GM19463 (cell line): Measurements from ENCODE around the gene GGTLC2.
"Not testable (repeated sequence)": the region's sequence is repeated elsewhere in the genome, so short reads cannot be mapped to it uniquely, and the experiment has no call there.

Source experiments
- ATAC-seq: cut with Tn5 transposase; IDR thresholded peaks from one replicate; pipeline ENCODE4 v1.9.1; 2021; ENCODE audit warnings: mild to moderate bottlenecking, moderate library complexity; ENCODE audit not compliant: unreplicated experiment

GGTLC2 gene

GRCh38 chr22:22636260-22636659 is 8.2 kb upstream of the GGTLC2 start:
- not testable (repeated sequence) for ATAC-seq

GRCh38 chr22:22638313-22638712 is 6.1 kb upstream of the GGTLC2 start:
- not testable (repeated sequence) for ATAC-seq

GRCh38 chr22:22642255-22642654 is 2.2 kb upstream of the GGTLC2 start:
- ATAC-seq, result not testable (repeated sequence)

- not testable (repeated sequence) for ATAC-seq
These were observed 1.6 kb downstream of the GGTLC2 start for GRCh38 chr22:22645969-22646368.

GRCh38 chr22:22647952-22648351 is 3.5 kb downstream of the GGTLC2 start:
- ATAC-seq, result not testable (repeated sequence)

GRCh38 chr22:22648863-22649536 is 4.6 kb downstream of the GGTLC2 start:
- not testable (repeated sequence) for ATAC-seq

- ATAC-seq, result not testable (repeated sequence)
These were observed 5.3 kb downstream of the GGTLC2 start for GRCh38 chr22:22649761-22650160.

- not testable (repeated sequence) for ATAC-seq
These were observed 6.0 kb downstream of the GGTLC2 start for GRCh38 chr22:22650398-22650797.

- ATAC-seq, result not testable (repeated sequence)
These were observed 6.5 kb downstream of the GGTLC2 start for GRCh38 chr22:22650803-22651515.

GRCh38 chr22:22651593-22651992 is 7.2 kb downstream of the GGTLC2 start:
- not testable (repeated sequence) for ATAC-seq

- ATAC-seq, result not testable (repeated sequence)
These were observed 7.7 kb downstream of the GGTLC2 start for GRCh38 chr22:22652102-22652501.

- ATAC-seq, result not testable (repeated sequence)
These were observed 8.2 kb downstream of the GGTLC2 start for GRCh38 chr22:22652573-22652972.

- ATAC-seq, result not testable (repeated sequence)
These were observed 9.4 kb downstream of the GGTLC2 start for GRCh38 chr22:22653677-22654381.

GRCh38 chr22:22655452-22656290 is 11.3 kb downstream of the GGTLC2 start:
- ATAC-seq, result no peak

- no peak for ATAC-seq
These were observed 13.3 kb downstream of the GGTLC2 start for GRCh38 chr22:22657712-22658111.

- no peak for ATAC-seq
These were observed 16.9 kb downstream of the GGTLC2 start for GRCh38 chr22:22661275-22661674.

GRCh38 chr22:22662095-22662494 is 17.7 kb downstream of the GGTLC2 start:
- ATAC-seq, result no peak

GRCh38 chr22:22663861-22664800 is 19.7 kb downstream of the GGTLC2 start:
- no peak for ATAC-seq

GRCh38 chr22:22666307-22667091 is 22.1 kb downstream of the GGTLC2 start:
- no peak for ATAC-seq
